ENCODE measurements around the gene KCNMA1.

DNA sequence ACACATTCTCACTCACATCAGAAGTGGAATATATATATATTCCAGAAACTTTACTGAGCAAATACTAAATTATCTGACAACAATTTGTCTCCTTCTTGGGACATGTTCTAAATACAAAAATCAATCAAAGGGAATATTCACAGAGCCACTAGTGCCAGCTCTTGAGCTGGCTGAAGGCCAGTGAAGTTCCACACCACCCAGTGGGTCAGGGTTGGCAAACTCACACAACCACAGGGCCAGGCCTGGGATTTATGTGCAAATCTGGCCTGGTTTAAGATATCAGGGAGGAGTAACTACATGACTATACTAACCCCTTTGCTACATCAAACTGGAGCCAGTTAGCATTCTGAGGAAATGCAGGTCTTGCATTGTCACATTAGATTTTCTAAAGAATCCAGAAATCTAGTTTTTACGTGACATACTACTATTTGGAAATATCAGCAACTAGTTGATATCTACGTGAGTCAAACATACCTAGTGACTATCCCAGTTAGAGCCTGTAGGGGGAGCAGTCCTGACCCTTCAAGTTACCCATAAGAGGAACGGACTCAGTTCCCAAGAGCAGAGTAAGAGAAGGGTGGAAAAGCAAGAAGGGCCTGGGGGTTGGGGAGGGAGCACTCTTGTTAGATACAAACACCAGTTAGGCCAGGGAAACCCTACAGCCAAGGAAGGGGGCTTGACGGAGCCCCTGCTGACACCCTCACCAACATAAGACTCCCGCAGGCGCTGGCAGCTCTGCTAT, 600.4 kb downstream of the KCNMA1 start:
- TF ChIP-seq POLR2AphosphoS5 (IDR thresholded peaks at IDR 0.05; ENCODE audit: low read depth, low read length) (no peak), POLR2A (IDR thresholded peaks at IDR 0.05; ENCODE audit: borderline replicate concordance, extremely low read depth, insufficient read depth, insufficient read length) (no peak), ZBTB33 (IDR thresholded peaks at IDR 0.05; ENCODE audit: extremely low read depth, insufficient replicate concordance, low read length) (no peak), TCF7L2 (IDR thresholded peaks at IDR 0.05; ENCODE audit: borderline replicate concordance, extremely low read depth, insufficient read depth, insufficient read length) (no peak), EZH2 (IDR thresholded peaks at IDR 0.05) (no peak), RAD21 (IDR thresholded peaks at IDR 0.05; ENCODE audit: low read depth) (peak; percentile 15; the same call in 1 of the 2 replicates)
- TF ChIP-seq, protein P1, sequence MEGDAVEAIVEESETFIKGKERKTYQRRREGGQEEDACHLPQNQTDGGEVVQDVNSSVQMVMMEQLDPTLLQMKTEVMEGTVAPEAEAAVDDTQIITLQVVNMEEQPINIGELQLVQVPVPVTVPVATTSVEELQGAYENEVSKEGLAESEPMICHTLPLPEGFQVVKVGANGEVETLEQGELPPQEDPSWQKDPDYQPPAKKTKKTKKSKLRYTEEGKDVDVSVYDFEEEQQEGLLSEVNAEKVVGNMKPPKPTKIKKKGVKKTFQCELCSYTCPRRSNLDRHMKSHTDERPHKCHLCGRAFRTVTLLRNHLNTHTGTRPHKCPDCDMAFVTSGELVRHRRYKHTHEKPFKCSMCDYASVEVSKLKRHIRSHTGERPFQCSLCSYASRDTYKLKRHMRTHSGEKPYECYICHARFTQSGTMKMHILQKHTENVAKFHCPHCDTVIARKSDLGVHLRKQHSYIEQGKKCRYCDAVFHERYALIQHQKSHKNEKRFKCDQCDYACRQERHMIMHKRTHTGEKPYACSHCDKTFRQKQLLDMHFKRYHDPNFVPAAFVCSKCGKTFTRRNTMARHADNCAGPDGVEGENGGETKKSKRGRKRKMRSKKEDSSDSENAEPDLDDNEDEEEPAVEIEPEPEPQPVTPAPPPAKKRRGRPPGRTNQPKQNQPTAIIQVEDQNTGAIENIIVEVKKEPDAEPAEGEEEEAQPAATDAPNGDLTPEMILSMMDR (IDR thresholded peaks at IDR 0.05 in 2 of 3, conservative IDR thresholded peaks at IDR 0.05 in 1 of 3; ENCODE audit: borderline replicate concordance in 1 of 3, insufficient read depth in 1 of 3, low read depth in 2 of 3, low read length in 2 of 3), result peak; percentile 21 to 81 (median 80); a peak in 5 of 6 replicates

Measured in HCT116 (cell line).